ENCODE data around the gene CENPL.

Gene CENPL, protein sequence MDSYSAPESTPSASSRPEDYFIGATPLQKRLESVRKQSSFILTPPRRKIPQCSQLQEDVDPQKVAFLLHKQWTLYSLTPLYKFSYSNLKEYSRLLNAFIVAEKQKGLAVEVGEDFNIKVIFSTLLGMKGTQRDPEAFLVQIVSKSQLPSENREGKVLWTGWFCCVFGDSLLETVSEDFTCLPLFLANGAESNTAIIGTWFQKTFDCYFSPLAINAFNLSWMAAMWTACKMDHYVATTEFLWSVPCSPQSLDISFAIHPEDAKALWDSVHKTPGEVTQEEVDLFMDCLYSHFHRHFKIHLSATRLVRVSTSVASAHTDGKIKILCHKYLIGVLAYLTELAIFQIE

DNA sequence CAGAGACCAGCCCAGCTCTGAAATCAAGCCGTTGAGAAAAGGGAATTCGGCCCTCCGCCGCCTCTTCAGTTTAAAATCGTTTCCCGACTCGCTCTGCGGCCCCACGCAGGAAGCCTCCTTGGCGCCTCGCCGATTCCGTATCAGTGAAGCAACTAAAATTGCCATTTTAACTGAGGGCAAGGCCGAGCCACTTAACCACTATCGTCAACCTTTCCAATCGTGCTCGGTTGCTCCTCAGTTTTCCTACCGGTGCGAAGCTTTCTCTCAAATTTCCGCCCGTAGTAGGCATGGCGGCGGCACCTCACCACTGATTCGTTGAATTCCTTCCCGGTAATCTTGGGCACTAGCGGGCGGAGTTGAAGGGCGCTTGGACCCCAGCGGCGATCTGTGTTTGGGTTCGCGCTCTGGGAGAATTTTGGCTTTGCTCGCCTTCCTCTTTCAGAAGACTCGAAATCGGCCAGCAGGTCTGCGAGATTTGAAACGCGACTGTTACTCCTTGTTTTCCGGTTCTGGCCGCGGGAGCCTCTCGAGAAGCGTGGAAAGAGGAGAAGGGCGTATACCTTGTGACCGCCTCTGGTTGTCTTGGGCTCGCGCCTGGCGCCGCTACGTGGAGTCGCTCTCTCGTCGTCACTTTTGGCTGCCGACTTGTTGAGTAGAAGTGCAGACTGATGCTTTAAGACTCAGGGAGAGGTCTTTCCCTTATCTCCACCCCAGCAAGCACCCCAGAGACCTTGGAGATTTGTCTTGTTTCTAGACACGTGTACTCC lies at the start of gene CENPL, which contains the start of gene DARS2:
Gene CENPL, minus strand, starts transcription at position 569 of the 767 bp plus-strand sequence. CDS start 13,584 bp downstream, outside the sequence.
Gene DARS2, plus strand, starts transcription at position 359 of the 767 bp plus-strand sequence. CDS start 557 bp downstream, outside the sequence.
- no peaks in the 10 kb centered on the region for H3K27me3 ChIP-seq (ENCODE audit: control insufficient read depth in 1 of 2, insufficient read depth in 2 of 2, low read length in 2 of 2)
- peak within 1 kb of the TSS; percentile 91 for H3K27ac ChIP-seq (ENCODE audit: low read length)
- peak within 1 kb of the TSS; percentile 89 to 95 for H3K4me3 ChIP-seq (ENCODE audit: low read length in 2 of 2)
- peaks cover 7% of the 10 kb centered on the region for H3K4me1 ChIP-seq (ENCODE audit: control insufficient read depth, insufficient read depth, low read length)
- no peaks in the 10 kb centered on the region for H3K36me3 ChIP-seq (ENCODE audit: control insufficient read depth in 2 of 2, insufficient read depth in 2 of 2, low read length in 2 of 2)
- peak within 1 kb of the TSS; percentile 82 to 96 for H3K9ac ChIP-seq (ENCODE audit: low read length in 2 of 2)
- H3K9me3 ChIP-seq (ENCODE audit: control insufficient read depth in 2 of 2, low read length in 2 of 2): no peaks in the 10 kb centered on the region

DNA sequence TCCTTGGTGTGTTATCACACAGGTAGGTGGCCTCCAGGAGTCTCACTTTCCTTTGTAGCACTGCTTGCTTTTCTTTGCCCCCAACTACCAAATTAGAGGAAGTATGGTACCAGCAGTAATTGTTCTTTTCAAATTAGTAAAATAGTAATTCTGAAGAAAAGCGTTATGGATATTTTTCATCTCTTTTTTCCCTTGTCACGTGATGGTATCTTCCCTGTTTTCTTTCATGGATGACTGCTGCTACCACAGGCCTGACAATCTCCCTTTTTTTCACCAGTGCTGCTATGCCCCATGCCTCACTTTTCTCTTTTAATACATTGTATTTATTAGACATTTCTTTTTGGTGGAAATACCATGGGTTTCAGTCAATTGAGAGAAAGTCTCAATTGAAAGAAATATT lies 46.8 kb upstream of the CENPL start:
- no peak overlapping the region for H3K9ac ChIP-seq (ENCODE audit: low read length in 2 of 2)
- no peak overlapping the region for H3K4me3 ChIP-seq (ENCODE audit: low read length in 2 of 2)
- no peaks in the 10 kb centered on the region for H3K27me3 ChIP-seq (ENCODE audit: control insufficient read depth in 1 of 2, insufficient read depth in 2 of 2, low read length in 2 of 2)
- no peak overlapping the region for H3K27ac ChIP-seq (ENCODE audit: low read length)
- peaks cover 6% of the 10 kb centered on the region for H3K4me1 ChIP-seq (ENCODE audit: control insufficient read depth, insufficient read depth, low read length)
- H3K36me3 ChIP-seq (ENCODE audit: control insufficient read depth in 2 of 2, insufficient read depth in 2 of 2, low read length in 2 of 2): peaks cover 14 to 18% of the 10 kb centered on the region in 2 donors
- no peaks in the 10 kb centered on the region for H3K9me3 ChIP-seq (ENCODE audit: control insufficient read depth in 2 of 2, low read length in 2 of 2)

DNA sequence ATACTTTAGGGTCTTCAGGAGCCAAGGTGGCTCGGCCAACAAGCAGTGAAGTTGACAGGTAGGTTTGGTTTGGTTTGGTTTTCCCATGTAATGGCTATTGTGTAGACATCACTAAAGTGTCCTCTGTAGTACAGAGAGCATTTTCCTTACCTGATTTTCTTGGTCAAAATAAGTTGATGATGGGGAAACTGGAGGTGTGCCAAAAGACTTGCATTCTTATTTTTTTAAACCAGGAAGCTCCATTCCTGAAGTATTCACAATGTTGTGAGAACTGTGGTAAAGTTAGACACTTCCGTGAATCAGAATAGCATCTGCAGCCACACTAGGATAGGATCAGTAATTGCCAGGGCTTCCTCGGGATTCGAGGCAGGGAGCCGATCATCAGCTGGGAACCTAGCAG lies 46.4 kb upstream of the CENPL start:
- peaks cover 6% of the 10 kb centered on the region for H3K4me1 ChIP-seq (ENCODE audit: control insufficient read depth, insufficient read depth, low read length)
- no peak overlapping the region for H3K9ac ChIP-seq (ENCODE audit: low read length in 2 of 2)
- no peak overlapping the region for H3K4me3 ChIP-seq (ENCODE audit: low read length in 2 of 2)
- H3K9me3 ChIP-seq (ENCODE audit: control insufficient read depth in 2 of 2, low read length in 2 of 2): no peaks in the 10 kb centered on the region
- H3K27me3 ChIP-seq (ENCODE audit: control insufficient read depth in 1 of 2, insufficient read depth in 2 of 2, low read length in 2 of 2): no peaks in the 10 kb centered on the region
- H3K36me3 ChIP-seq (ENCODE audit: control insufficient read depth in 2 of 2, insufficient read depth in 2 of 2, low read length in 2 of 2): peaks cover 14 to 16% of the 10 kb centered on the region in 2 donors
- no peak overlapping the region for H3K27ac ChIP-seq (ENCODE audit: low read length)

DNA sequence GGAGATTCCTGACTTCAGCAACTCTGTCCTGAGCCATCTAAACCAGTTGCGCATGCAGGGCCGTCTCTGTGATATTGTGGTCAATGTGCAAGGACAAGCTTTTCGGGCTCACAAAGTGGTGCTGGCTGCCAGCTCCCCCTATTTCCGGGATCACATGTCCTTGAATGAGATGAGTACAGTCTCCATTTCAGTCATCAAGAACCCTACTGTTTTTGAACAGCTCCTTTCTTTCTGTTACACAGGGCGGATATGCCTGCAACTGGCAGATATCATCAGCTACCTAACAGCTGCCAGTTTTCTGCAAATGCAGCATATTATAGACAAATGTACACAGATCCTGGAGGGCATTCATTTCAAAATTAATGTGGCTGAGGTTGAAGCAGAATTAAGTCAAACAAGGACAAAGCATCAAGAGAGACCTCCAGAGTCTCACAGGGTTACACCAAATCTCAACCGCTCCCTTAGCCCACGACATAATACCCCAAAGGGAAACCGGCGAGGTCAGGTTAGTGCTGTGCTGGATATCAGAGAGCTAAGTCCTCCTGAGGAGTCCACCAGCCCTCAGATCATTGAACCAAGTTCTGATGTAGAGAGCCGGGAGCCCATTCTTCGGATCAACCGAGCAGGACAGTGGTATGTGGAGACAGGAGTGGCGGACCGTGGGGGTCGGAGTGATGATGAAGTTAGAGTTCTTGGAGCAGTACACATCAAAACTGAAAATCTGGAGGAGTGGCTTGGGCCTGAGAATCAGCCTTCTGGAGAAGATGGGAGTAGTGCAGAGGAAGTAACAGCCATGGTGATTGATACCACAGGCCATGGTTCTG lies 45.8 kb upstream of the CENPL start:
- Histone ChIP-seq H3K36me3 (ENCODE audit: control insufficient read depth in 2 of 2, insufficient read depth in 2 of 2, low read length in 2 of 2) (peaks cover 12 to 16% of the 10 kb centered on the region in 2 donors), H3K27ac (ENCODE audit: low read length) (no peak overlapping the region), H3K27me3 (ENCODE audit: control insufficient read depth in 1 of 2, insufficient read depth in 2 of 2, low read length in 2 of 2) (no peaks in the 10 kb centered on the region), H3K4me1 (ENCODE audit: control insufficient read depth, insufficient read depth, low read length) (peaks cover 6% of the 10 kb centered on the region), H3K9me3 (ENCODE audit: control insufficient read depth in 2 of 2, low read length in 2 of 2) (no peaks in the 10 kb centered on the region), H3K4me3 (ENCODE audit: low read length in 2 of 2) (no peak overlapping the region), H3K9ac (ENCODE audit: low read length in 2 of 2) (no peak overlapping the region)

DNA sequence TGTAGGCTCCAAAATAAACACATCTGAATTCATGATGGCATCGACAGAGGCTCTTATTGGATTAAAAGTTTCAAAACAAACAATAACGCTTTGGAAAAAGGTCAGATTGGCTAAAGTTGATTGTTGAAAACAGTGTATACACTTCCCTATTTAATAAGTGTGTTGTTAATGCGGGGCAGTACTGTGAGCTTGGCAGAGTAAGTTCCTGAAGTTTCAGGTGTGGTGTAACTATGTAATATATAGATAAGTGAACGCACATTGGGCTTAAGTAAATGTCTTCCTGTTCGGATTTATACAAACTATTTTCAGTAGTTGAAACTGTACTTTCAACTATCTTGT lies 44.3 kb upstream of the CENPL start:
- H3K4me1 ChIP-seq (ENCODE audit: control insufficient read depth, insufficient read depth, low read length): peaks cover 6% of the 10 kb centered on the region
- H3K9ac ChIP-seq (ENCODE audit: low read length in 2 of 2): peak overlapping the region; percentile 71 to 73

DNA sequence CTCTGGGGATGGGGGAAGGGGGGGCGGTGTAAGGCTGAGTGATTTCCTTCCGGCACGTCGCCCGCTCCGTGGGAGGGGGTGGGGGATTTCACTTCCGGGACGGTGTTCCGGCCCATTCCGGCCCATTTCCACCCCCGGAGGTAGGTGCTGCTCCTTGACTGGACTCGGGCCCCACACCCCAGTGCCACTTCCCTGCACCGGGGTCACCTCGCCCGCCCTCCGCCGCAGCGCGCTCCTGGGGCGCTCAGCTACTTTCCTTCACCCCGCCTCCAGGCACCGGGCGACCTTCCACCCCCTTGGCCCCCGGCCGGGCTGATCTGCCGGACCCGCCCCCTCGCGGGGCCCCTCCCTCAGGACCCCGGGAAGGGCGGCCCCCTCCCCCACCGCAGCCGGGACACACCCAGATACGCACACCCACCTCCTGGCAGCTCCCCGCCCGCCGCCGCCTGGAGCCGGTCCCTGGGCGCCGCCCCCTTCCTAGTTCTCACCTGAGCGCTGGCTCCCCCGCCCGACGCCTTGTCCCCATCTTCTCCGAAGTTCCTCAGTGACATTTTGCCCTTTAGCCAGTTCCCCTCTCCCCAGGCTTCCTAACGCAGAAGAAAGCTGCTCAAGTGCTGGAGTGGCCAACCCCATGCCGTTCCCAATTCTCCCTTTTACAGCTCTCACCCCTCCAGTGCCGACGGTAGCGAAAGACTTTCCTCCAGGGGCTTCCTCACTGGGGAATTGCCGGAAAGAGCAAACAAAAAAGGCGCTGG lies 43.8 kb upstream of the CENPL start, which contains the start of gene ZBTB37:
Gene ZBTB37, plus strand, starts transcription at position 115 of the 755 bp plus-strand sequence. CDS start 1,846 bp downstream, outside the sequence.
- peak within 1 kb of the TSS; percentile 73 to 80 for H3K9ac ChIP-seq (ENCODE audit: low read length in 2 of 2)
- peak within 1 kb of the TSS; percentile 90 for H3K27ac ChIP-seq (ENCODE audit: low read length)
- peaks cover 30% of the 10 kb centered on the region in 2 donors for H3K36me3 ChIP-seq (ENCODE audit: control insufficient read depth in 2 of 2, insufficient read depth in 2 of 2, low read length in 2 of 2)
- H3K9me3 ChIP-seq (ENCODE audit: control insufficient read depth in 2 of 2, low read length in 2 of 2): no peaks in the 10 kb centered on the region
- H3K4me1 ChIP-seq (ENCODE audit: control insufficient read depth, insufficient read depth, low read length): peaks cover 6% of the 10 kb centered on the region
- peak within 1 kb of the TSS; percentile 92 to 99 for H3K4me3 ChIP-seq (ENCODE audit: low read length in 2 of 2)
- H3K27me3 ChIP-seq (ENCODE audit: control insufficient read depth in 1 of 2, insufficient read depth in 2 of 2, low read length in 2 of 2): no peaks in the 10 kb centered on the region

More for the DNA sequence above, 44.3 kb upstream of the CENPL start:
- no peaks in the 10 kb centered on the region for H3K27me3 ChIP-seq (ENCODE audit: control insufficient read depth in 1 of 2, insufficient read depth in 2 of 2, low read length in 2 of 2)
- peak overlapping the region; percentile 90 for H3K27ac ChIP-seq (ENCODE audit: low read length)
- H3K9me3 ChIP-seq (ENCODE audit: control insufficient read depth in 2 of 2, low read length in 2 of 2): no peaks in the 10 kb centered on the region
- H3K36me3 ChIP-seq (ENCODE audit: control insufficient read depth in 2 of 2, insufficient read depth in 2 of 2, low read length in 2 of 2): peaks cover 25% of the 10 kb centered on the region in 2 donors
- peak overlapping the region; percentile 92 to 99 for H3K4me3 ChIP-seq (ENCODE audit: low read length in 2 of 2)

DNA sequence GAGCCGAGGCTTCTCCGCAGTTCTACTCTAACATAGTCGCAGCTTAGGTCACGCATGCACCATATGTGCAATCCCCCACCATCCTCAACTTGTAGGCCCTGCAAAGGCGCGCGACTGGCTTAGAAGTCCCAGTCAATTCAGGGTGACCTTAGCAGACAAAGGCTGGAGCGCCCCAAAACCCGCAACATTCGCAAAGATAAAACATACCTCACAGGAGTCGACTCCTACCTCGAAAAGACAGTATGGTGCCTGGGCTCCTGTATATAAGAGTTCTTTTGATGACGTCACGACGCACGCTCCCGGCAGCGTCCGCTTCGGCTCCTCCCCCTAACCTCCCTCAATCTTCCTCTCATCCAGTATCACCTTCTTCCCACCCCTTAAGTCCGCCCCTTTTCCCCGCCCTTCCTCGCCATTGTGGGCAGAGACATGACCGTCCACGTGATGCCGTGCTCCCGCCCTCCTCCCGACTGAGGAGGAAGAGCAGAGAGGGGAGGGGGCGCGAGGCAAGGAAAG lies 43.1 kb upstream of the CENPL start, which contains the start of gene GAS5:
Gene GAS5, minus strand, starts transcription at position 237 of the 513 bp plus-strand sequence.
- Histone ChIP-seq H3K4me1 (ENCODE audit: control insufficient read depth, insufficient read depth, low read length) (peaks cover 6% of the 10 kb centered on the region), H3K9ac (ENCODE audit: low read length in 2 of 2) (peak within 1 kb of the TSS; percentile 73 to 80), H3K36me3 (ENCODE audit: control insufficient read depth in 2 of 2, insufficient read depth in 2 of 2, low read length in 2 of 2) (peaks cover 34% of the 10 kb centered on the region in 2 donors)

DNA sequence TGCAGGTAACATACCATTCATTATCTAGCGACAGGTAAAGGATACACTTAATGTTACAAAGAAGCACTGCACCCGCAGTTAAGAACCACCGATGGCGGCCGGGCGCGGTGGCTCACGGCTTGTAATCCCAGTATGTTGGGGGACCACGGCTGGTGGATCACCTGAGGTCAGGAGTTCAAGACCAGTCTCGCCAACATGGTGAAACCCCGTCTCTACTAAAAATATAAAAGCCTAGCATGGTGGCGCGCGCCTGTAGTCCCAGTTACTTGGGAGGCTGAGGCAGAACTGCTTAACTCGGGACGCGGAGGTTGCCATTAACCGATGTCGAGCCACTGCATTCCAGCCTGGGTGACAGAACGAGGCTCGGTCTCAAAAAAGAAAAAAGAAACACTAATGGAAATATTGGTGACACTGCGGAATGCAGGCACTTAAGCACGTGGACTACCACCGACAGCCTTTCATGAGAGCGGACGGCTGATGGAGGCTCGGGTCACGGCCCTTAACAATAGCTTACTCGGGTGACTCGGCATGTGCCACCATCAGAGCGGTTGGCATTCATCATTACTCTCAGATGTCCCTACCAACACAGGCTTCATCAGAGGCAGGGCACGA lies 42.6 kb upstream of the CENPL start:
- H3K4me1 ChIP-seq (ENCODE audit: control insufficient read depth, insufficient read depth, low read length): peaks cover 6% of the 10 kb centered on the region
- no peaks in the 10 kb centered on the region for H3K9me3 ChIP-seq (ENCODE audit: control insufficient read depth in 2 of 2, low read length in 2 of 2)

More for the DNA sequence above, 43.1 kb upstream of the CENPL start, which contains the start of gene GAS5:
- peak within 1 kb of the TSS; percentile 92 to 99 for H3K4me3 ChIP-seq (ENCODE audit: low read length in 2 of 2)
- H3K9me3 ChIP-seq (ENCODE audit: control insufficient read depth in 2 of 2, low read length in 2 of 2): no peaks in the 10 kb centered on the region
- no peaks in the 10 kb centered on the region for H3K27me3 ChIP-seq (ENCODE audit: control insufficient read depth in 1 of 2, insufficient read depth in 2 of 2, low read length in 2 of 2)
- H3K27ac ChIP-seq (ENCODE audit: low read length): peak within 1 kb of the TSS; percentile 90

DNA sequence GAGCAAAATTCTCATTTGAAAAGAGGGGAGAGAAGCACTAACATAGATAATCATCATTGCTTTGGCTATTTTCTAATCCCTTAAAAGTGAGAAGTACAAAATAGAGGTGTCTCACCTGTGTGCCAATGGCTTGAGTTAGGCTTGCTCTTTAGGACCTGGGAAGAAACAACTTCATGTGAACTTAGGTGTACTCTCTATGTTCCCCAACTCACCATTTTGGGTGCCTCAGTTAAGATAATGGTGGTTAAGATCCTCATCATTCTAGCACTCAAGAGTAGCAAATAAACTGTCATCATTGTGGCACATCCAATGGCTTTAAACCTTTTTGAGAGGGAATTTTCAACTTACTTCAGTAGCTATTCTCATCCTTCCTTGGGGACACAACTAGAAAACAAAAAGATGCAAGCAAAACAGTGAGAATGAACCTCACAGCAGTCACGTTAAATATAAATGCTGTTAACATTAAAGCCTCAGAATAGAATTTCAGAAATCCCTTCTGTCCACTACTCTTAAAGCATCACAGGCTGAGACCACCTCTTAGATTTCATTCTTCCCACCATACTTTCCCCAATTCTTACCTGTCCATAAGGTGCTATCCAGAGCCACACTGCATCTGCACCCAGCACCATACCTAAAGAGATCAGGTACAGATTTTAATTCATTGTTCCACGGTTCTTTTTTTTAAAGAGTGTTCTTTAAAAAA lies 41.9 kb upstream of the CENPL start:
- Histone ChIP-seq H3K4me1 (ENCODE audit: control insufficient read depth, insufficient read depth, low read length) (peaks cover 6% of the 10 kb centered on the region), H3K4me3 (ENCODE audit: low read length in 2 of 2) (peak overlapping the region; percentile 92 to 99), H3K36me3 (ENCODE audit: control insufficient read depth in 2 of 2, insufficient read depth in 2 of 2, low read length in 2 of 2) (peaks cover 35 to 37% of the 10 kb centered on the region in 2 donors), H3K27me3 (ENCODE audit: control insufficient read depth in 1 of 2, insufficient read depth in 2 of 2, low read length in 2 of 2) (no peaks in the 10 kb centered on the region), H3K9me3 (ENCODE audit: control insufficient read depth in 2 of 2, low read length in 2 of 2) (no peaks in the 10 kb centered on the region), H3K27ac (ENCODE audit: low read length) (peak overlapping the region; percentile 90), H3K9ac (ENCODE audit: low read length in 2 of 2) (peak overlapping the region in 1 of 2 donors; percentile 73)

More for the DNA sequence above, 42.6 kb upstream of the CENPL start:
- H3K9ac ChIP-seq (ENCODE audit: low read length in 2 of 2): peak overlapping the region; percentile 73 to 80
- H3K27me3 ChIP-seq (ENCODE audit: control insufficient read depth in 1 of 2, insufficient read depth in 2 of 2, low read length in 2 of 2): no peaks in the 10 kb centered on the region
- H3K27ac ChIP-seq (ENCODE audit: low read length): peak overlapping the region; percentile 90
- peak overlapping the region; percentile 92 to 99 for H3K4me3 ChIP-seq (ENCODE audit: low read length in 2 of 2)
- peaks cover 35 to 37% of the 10 kb centered on the region in 2 donors for H3K36me3 ChIP-seq (ENCODE audit: control insufficient read depth in 2 of 2, insufficient read depth in 2 of 2, low read length in 2 of 2)
